ENCODE results near the gene NKAIN2.

DNA sequence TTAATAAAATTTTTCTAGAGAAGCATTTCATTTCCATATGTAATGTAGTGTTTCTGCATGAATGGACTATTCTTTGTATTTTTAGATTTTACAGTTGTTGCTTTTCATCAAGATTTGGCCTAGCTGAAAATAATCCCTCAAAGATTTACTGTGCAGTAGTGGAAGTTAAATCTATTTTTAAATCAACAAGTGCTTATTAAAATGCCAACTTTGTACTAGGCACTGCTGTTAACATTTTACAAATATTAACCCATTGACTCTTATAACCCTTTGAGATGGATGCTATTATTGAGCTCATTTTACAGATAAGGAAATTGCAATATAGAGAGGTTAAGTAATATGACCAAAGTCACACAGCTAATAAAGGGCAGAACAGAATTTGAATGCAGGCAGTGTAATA, 274.5 kb downstream of the NKAIN2 start:
- TF ChIP-seq CTCF (IDR thresholded peaks at IDR 0.05; ENCODE audit: low read depth, low read length) (no peak), POLR2A (IDR thresholded peaks at IDR 0.05; ENCODE audit: extremely low read depth, insufficient read length) (no peak)
- TF ChIP-seq, protein P1, sequence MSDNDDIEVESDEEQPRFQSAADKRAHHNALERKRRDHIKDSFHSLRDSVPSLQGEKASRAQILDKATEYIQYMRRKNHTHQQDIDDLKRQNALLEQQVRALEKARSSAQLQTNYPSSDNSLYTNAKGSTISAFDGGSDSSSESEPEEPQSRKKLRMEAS (IDR thresholded peaks at IDR 0.05; ENCODE audit: low read depth, low read length) = no peak
